GM21367 (cell line): Measurements from ENCODE around the gene RAPGEF5.

ENCODE experiments used
- ATAC-seq: cut with Tn5 transposase; IDR thresholded peaks from one replicate; pipeline ENCODE4 v1.9.1; 2021; ENCODE audit not compliant: unreplicated experiment

The RAPGEF5 gene

DNA sequence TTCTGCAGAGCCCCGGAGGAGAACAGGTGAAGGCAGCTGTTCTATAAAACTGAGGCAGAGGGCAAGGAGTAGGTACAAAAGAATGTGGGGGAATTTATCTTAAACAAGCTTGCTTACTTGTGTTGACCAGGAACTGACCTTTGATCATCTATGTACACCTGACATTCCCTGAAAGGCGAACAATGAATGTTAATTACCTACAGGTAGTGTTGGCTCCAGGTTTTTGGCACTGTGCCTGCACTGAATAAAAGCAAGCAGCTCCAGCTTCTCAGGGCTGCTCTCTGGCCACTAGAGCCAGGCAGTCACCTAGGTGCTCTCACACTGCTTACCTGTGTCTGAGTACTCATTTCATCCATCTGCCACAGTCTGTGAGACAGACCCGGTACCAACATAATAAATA is 87.0 kb downstream of the RAPGEF5 start:
- ATAC-seq: no peak

DNA sequence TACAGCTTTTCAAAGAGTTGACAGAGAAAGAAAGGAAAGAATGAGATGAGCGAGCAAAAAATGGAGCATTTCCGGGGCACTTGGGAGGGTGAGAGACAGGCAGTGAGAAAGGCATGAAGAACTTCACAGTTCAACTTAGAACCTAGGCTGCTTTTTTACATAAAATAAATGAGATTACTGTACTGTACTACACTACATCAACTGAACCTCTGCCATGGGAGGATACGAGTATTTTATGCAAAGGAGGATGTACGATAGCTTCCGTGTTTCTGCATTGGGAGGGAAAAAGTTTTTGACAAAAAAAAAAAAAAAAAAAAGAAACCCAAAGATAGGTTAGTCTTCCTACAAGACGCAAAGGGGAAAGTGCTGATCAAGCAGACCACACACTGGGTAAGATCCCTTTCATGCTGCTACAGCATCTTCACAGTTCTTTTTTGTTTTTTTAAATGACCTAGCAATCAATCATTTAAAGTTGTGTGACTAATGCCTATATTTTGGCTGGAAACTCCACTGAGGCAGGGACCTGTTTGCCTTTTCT is 88.0 kb downstream of the RAPGEF5 start:
- ATAC-seq: no peak

DNA sequence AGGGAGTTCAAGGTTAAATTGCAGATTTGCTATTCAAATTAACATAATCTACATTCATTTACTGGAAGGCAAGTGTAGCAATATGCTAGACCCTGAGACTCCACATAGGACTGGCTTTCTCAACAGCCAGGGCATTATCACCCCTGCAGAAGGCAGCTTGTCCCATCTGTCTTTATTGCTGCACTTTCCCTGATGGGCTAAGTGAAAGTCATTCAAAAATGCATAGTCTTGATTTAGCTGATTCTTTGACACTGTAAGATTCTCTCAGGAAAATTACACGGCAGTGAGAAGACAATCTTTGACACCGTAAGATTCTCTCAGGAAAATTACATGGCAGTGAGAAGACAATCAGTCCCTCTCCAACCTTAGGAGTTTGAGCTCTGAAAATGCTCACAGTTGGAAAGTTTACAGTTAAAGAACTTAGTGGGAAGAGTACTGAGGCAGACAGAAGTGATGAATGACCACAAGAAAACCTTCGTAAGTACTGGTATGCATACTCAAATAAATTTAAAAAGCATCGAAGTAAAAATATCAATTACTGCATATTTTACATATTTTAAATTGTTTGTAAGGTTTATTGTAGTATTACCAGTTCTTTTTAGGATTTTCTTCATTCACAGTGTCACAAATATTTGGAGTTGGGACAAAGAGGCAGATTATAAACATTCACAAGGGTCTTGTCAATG is 88.9 kb downstream of the RAPGEF5 start:
- ATAC-seq: no peak

DNA sequence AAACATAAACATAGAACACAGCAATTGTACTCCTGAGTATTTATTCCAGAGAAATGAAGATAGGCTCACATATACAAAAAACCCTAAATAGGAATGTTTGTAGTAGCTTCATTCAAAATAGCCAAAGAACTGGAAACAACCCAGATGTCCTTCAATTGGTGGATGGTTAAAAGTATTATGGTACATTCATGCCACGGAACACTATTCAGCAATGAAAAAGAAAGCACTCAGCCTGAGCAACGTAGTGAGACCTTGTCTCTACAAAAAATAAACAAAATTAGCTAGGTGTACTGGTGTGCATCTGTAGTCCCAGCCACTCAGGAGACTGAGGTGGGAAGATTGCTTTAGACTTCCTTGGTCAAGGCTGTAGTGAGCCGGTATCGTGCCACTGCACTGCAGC is 94.4 kb downstream of the RAPGEF5 start:
- ATAC-seq: no peak

DNA sequence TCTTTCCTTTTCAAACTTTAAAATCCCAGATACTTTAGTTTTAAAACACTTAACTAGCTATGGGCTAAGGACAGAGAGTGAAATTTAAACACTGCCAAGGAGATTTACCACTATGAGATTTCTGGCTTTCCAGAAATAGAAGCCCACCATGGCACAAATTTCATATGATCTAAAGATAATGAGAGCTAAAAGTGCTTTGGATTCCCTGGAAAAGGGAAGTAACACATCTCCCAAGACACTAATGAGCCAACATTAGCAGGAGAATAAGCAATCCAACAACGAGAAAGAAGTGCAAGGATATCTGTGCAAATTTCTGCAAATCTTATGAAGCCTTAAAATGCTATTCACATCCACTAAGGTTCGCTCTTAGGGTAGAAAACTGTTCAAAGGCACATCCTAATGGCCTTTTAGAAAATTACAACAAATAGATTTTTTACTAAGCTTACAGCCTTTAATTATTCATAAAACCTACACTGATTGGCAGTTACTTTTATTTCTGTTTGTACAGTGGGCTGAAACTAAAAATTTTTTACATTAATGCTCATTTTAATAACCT is 100.3 kb downstream of the RAPGEF5 start:
- no peak for ATAC-seq

DNA sequence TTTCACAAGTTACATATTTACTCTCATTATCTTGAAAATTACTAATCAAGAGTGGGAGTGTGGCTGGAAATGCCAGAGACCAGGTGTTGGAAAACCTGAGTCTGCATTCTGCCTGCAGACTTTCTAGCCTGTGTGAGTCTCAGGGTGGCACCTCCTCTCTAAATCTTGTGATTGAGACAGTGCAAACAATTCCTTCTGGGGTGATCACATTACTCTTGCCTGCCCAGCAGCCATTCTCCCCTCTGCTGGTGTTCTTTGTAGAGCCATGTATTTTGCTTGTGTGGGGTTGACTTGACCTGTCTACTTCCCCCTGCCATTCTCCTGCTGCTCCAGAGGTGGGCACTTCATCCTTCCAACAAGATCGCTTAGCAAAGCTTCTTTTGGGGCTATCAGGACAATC is 101.1 kb downstream of the RAPGEF5 start:
- no peak for ATAC-seq

DNA sequence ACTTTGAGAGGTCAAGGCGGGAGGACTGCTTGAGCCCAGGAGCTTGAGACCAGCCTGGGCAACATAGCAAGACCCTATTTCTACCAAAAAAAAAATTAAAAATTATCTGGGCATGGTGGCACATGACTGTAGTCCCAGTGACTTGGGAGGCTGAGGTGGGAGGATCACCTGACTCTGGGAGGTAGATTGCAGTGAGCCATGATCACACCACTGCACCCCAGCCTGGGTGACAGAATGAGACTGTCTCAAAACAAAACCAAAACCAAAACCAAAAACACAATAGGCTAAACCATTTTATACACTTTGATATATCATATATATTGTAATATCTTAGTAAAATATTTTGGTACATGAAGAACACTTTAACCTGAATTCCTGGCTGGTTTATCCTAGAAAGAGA is 101.6 kb downstream of the RAPGEF5 start:
- no peak for ATAC-seq

DNA sequence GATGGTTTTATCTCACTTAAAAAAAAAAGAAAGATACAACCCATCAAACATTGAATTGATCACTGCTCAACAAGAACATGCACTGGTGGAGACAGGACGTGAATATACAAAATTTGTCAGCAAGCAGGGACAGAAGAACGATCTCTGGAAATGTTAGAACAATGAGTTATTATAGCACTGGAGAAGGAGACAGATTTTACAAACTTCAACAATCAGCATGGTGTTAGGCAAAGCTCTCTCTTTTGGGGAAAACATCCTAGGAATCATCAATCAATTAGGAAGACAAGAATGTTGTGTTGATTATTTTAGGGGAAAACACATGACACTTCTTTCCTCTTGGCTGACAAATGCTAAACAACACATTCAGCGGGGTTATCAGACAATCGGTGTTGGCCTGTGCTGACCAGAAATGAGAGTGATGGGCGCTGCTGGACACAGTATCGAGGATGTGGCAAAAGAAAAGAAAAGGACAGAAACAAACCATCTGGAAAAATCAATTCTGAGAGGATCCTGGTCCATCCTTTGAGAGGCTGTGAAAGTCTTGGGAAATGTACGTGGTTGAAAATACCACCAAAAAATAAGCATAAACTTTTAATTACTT is 103.9 kb downstream of the RAPGEF5 start:
- ATAC-seq: no peak

DNA sequence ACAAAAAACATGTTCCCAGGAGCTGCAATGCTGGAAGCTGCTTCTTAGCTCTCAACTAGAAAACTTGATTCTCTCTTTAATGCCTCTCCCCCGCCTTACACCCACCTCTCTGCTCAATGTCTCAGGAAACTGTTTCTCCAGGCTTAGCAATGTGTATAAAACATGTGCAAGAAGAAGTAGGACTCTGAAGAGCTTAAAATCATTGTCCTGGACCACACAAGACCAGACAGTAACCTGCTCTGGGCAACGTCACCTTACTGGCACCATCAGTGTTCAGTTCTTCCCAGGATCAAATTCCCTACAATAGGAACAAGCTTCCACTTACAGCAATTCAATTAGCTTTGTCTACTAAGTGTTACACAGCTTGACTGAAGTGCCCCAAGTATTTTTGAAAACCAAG is 104.9 kb downstream of the RAPGEF5 start:
- no peak for ATAC-seq

DNA sequence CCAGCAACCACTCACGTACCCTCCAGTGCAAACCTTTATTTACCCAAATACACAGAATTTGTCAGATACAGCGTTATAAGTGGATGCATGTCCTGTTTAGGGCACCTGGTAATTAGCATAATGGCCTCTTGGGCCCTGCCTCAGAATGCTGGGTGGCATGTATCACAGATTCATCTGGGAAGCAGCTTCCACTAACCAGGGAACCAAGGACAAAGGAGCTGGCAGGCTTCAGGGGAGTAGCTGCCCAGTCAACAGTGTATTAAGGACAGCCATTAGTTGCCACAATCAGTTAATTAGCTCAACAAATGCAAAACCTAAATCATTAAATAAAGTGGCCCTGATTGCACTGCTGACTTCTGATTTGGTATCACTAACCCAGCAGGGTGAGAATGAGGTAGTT is 105.7 kb downstream of the RAPGEF5 start:
- ATAC-seq: no peak

DNA sequence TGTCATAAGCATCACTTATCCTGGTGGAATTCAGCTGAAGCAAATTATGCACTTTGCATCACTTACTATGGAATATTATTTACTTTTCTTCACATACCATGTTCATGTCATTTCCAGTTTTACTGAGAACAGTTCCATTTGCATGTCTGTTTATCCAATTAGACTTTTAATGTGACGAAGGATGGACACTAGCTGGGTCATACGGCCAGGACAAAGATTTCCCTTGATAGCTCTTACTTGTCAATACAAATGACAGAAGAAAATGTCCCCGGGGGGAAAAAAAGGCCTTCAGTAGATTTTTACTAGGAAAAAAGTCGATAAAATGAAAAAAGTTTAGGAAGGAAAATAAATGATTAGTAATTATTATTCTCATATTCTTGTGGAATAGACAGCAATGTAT is 106.6 kb downstream of the RAPGEF5 start:
- ATAC-seq: no peak

DNA sequence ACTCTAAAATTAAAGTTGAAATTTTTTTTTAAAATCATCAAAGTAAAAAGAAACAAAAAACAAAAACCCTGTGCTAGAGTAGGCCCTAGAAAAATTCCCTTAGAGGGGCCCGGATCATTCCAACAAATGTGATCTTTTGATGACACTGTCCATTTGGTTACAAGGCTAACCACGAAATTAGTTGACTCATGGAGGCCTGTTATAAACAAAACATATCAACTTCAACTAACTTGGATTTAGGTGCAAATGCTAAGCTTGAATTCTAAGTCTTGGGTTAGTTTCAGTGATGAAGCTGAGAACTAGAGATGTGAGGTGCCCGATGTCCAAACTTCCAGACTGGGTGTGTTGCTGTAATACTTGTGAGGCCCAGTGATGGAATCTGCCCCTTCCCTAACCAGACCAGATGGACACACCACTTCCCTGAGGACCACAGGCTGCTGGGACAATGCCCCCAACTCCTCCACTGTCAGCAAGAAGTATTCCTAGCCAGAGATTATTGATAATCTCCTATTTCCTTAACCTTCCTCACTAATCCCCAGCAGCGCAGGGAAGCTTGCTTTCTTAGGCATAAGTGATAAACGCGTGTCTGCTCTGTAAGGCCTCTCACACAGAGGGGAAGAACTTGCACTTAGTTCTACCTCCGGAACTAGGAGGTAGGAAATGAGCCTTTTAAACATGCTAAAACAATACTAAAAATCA is 108.7 kb downstream of the RAPGEF5 start:
- ATAC-seq: no peak

DNA sequence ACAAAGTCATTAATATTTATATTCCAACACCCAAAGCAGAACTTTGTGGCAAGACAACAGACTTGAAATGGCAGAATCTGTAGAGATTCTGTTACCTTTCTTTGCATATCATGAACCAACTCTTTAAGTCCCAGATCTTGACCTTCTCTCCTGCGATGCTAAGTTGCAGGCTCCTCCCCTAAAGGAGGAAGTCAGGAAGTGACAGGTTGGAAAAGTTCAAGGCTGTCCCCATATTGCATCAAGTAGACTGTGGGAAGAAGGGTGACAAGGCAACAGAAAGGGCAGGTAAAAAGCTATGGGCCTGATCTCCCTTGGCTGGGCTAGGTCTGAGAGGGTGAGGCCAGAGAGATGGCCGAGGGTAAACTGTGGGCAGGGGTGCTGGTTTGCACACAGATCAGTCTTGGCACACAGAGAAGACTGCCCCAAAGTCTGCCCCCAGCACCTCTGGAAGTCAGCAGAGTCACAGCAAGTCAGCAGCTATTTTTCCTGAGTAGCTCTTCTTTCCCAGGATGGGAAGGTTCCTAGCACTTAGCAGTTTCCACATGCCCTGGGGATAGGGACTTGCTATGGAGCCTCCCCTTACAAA is 115.1 kb downstream of the RAPGEF5 start:
- ATAC-seq: no peak

DNA sequence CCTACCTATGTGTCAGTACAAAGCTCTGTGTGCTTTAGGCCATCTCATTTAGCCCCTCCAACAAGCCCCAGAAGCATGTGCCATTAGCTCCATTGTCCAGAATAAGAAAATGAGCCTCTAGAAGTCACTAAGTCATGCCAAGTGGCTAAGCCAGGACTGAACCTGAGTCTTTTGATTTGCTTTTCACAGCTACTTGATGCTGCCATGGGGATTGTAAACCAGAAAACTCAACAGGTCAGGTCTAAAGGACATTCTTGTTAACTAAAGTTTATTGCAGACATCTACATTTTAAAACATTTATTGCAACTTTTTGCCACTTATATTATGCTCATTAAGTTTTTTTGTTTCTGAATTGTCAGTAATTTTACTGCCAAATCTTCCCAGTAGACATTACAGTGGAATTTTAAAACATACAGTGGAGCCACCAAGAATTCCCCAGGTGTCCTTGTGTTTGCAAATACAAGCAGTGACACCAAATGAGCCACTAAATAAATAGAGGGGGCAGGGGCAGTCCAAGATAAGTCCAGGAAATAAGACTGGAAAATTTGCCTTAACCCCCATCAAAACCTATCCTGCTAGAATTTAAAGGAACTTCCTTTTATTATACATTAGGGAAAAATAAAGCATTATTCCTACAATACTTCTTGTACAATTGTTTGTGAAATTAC is 115.9 kb downstream of the RAPGEF5 start:
- ATAC-seq: no peak

DNA sequence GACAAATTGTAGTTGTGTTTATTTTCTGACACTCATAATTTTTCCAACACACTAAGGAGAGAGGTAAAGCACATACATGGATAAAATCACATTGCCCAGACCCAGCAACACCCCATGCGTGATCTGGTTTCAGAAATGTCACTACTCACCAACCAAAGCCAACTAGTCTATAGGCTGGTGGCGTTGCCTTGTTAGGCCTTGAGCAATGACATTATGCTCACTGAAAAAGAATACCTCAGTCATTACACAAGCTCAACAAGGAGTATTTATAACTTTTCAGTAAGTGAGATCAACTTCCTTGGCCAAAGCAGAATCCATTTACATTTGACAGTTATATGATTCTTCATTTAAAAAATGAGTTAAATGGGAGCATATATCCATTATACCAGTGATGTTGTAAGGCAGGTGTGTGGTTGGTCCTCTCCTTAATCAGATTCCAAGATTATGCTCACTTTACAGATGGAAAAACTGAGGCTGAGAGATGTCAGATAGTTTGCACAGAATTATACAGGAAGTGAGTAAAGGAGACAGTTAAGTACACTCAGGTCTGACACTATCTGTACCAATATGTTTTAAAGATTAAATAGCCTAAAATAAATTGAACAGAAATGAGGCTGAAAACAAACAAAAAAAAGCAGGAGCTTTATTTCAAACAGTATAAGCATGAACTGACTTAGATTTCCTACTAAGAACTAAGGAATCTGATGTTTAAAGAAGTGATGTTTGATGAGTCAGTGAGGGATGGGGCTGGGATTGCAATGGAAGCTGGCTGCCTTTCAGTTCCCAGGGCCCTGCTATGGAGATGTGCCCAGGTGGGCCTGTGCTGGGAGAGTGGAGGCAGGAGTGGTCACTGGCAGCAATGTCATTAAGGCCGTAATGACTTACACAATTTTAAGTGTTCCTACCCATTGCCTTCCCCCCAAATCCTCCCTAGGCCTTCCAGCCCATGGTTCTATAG is 118.3 kb downstream of the RAPGEF5 start:
- ATAC-seq: no peak

DNA sequence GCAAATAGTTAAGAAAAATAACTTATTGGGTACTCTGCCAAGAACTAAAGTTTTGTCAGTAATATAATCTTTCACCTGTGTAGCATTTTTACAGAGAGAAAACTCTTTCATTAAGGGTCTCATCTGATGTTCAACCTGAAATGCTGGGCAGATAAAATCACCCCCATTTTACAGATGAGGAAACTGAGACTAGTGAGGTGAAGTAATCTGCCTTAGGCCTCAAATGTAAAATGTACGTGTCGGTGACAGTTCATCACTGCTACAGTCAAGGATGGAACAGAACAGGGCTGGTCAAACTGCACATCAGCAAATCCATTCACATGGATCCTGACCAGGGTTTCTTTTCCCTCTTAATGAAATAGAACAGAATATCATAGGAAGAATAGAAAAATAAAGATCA is 121.8 kb downstream of the RAPGEF5 start:
- no peak for ATAC-seq

DNA sequence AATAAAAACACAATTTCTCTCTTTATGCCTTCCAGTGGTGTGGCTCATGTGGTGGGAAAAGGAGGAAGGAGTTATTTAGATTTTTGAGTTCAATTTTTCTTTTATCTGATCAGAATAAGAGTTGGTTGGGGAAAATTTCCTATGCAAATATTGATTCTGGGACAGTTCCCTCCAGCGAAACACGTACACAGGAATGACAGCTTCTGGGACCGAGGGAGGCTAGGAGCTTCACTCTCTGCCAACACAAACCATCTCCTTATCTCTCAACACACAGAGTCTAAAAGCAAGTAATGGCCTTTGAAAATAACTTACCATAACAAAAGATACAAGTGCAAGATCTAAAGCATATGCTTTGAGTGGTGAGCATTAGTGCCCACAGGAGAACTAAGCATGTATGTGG is 122.7 kb downstream of the RAPGEF5 start:
- ATAC-seq: no peak

DNA sequence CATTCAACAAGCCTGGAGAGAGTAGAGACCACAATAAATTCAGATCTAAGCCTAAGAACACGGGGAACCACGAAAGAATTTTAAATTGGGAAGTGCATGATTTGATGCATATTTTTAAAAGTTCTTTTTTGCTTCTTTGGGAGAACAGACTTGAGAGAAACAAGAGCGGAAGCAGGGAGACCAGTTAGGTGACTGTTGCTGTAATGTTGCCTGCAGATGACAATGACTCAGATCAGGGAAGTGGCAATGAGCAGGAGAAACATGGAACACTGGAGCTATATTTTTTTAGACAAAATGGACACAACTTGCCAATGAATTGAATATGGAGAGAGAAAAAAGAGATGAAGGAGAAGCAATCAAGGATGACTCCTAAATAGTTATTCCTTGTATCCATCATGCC is 125.1 kb downstream of the RAPGEF5 start:
- no peak for ATAC-seq

DNA sequence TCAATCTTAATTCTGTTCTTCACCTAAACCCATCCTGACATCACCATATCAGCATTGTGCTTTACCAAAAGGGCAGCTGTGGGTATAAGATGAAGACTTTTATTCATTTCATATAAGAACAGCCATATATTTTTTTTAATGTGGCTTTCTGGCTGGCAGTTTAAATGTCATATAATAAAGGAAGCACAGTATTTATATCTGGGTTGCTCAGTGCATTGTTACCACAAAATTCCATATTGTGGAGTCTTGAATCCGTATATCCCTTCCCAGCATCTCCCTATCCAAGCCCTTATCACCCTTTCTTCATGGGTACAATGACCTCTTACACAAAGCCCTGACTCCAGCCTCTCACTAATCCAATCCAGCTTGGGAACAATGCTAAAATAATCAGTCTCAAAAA is 125.8 kb downstream of the RAPGEF5 start:
- no peak for ATAC-seq

DNA sequence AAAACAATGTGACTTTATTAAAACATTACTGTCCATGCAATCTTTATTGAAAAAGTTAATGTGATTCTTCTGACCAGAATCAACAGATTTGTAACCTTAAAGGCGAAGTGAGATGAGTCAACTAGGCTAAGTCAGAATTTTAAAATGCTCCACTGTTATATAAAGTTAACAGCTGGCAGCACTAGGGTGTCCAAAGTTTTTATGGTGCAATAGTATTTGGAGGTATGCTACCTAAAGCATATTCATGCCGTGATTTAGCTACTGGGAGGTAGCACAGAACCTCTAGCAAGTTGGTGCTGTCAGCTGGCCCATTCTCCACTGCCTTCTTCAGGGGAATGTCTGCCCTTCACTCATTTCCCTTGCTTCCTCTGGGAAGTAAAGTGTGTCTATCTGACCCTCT is 126.7 kb downstream of the RAPGEF5 start:
- no peak for ATAC-seq
